Nasal cavity respiratory epithelium epithelial cell of viscerocranial mucosa (primary cell): ENCODE data around the gene SLC14A1. TPM values are rescaled to one million over a fixed set of nuclear protein-coding genes. Genes with fewer than 3 reads are reported as not detected.

Experiments used
- total RNA-seq: library from RNA; depleted of rRNA; stranded (reverse); fragments of >200 nt; gene quantifications from 2 replicates; pipeline ENCODE4 v1.2.3, GENCODE V29; 2014

Gene SLC14A1
- total RNA-seq = not detected in 2 replicates

DNA sequence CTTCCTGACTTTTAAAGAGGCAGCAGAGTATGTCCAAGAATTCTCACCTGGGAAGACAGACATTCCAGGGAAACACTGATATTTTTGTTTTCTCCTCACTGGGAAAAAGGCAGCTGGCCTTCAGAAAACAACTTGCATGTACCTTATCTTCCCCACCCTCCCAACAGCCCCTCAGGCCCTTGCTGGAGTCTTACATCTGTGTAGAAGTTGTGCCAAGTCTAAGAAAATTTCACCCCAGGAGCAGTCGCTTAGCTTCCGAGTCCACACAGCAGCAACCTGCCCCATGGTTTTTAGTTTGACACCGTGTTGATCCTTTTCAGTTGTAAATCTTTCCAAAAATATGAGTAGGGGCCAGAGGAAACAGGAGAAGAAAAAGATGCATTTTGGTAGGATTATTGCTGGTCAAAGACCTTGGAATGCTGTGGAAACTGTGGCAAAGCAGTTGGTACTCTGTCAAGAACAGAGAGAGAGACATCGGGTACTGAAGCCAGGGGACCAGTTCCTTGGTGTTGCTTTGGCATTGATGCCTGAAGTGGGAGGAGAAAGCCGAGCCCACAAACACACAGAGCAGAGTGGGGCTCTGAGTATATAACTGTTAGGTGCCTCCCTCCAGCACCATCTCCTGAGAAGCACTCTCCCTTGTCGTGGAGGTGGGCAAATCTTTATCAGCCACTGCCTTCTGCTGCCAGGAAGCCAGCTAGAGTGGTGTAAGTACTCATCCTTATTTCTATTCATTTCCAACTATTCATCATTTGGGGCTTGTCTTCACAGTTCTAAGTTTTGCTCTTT, at the start of gene SLC14A1:
SLC14A1 (plus strand) TSS at position 615 of the 789 bp plus-strand sequence. CDS start 6,140 bp downstream, outside the sequence.

Other genes with a start within 250 kb of the SLC14A1 start
- gene SLC14A2, start 108.7 kb upstream of the SLC14A1 start, total RNA-seq = not detected in 2 replicates
- 0.07 TPM in 1 of 2 replicates, not detected in the other for gene SIGLEC15, start 101.5 kb downstream of the SLC14A1 start, total RNA-seq
- gene EPG5, start 243.1 kb downstream of the SLC14A1 start, total RNA-seq = 16.7 and 32.5 TPM in 2 replicates